ENCODE measurements around the gene NPS.

The NPS gene

GRCh38 chr10:127571386-127571785 lies 22.3 kb downstream of the NPS start:
- Mint-ChIP-seq H3K36me3 (no peaks in the 10 kb centered on the region), H3K27ac (no peak overlapping the region), H3K27me3 (peaks cover 5% of the 10 kb centered on the region in 2 donors), H3K9me3 (peaks cover 4 to 7% of the 10 kb centered on the region in 2 donors), H3K4me1 (no peaks in the 10 kb centered on the region), H3K4me3 (no peak overlapping the region)
- no peak for DNase-seq
- ATAC-seq (replicated peaks): no peak

GRCh38 chr10:127576051-127576450 lies 26.9 kb downstream of the NPS start:
- Mint-ChIP-seq H3K9me3 (peaks cover 4 to 7% of the 10 kb centered on the region in 2 donors), H3K4me1 (no peaks in the 10 kb centered on the region), H3K27ac (no peak overlapping the region), H3K4me3 (no peak overlapping the region), H3K36me3 (no peaks in the 10 kb centered on the region), H3K27me3 (peaks cover 5 to 6% of the 10 kb centered on the region in 2 donors)
- DNase-seq (no peak), ATAC-seq (replicated peaks) (no peak)

- Mint-ChIP-seq H3K9me3 (peaks cover 4 to 7% of the 10 kb centered on the region in 2 donors), H3K27me3 (peaks cover 5 to 6% of the 10 kb centered on the region in 2 donors), H3K36me3 (no peaks in the 10 kb centered on the region), H3K27ac (no peak overlapping the region), H3K4me3 (no peak overlapping the region), H3K4me1 (no peaks in the 10 kb centered on the region)
- no peak for ATAC-seq (replicated peaks)
- DNase-seq: no peak
Measured at GRCh38 chr10:127576740-127577161, 27.6 kb downstream of the NPS start.

- ATAC-seq (replicated peaks) (no peak), DNase-seq (no peak)
- H3K4me1 Mint-ChIP-seq: no peaks in the 10 kb centered on the region
- peaks cover 5 to 10% of the 10 kb centered on the region in 2 donors for H3K27me3 Mint-ChIP-seq
- H3K4me3 Mint-ChIP-seq: no peak overlapping the region
- peaks cover 7 to 8% of the 10 kb centered on the region in 2 donors for H3K9me3 Mint-ChIP-seq
- no peaks in the 10 kb centered on the region for H3K36me3 Mint-ChIP-seq
- H3K27ac Mint-ChIP-seq: no peak overlapping the region
Measured at GRCh38 chr10:127577376-127578258, 28.5 kb downstream of the NPS start.

- H3K9me3 Mint-ChIP-seq: peaks cover 1 to 4% of the 10 kb centered on the region in 2 donors
- DNase-seq: no peak
- H3K4me1 Mint-ChIP-seq: no peaks in the 10 kb centered on the region
- H3K36me3 Mint-ChIP-seq: no peaks in the 10 kb centered on the region
- no peak overlapping the region for H3K27ac Mint-ChIP-seq
- H3K4me3 Mint-ChIP-seq: no peak overlapping the region
- ATAC-seq (replicated peaks): no peak
- H3K27me3 Mint-ChIP-seq: peaks cover 5 to 10% of the 10 kb centered on the region in 2 donors
Measured at GRCh38 chr10:127578259-127578960, 29.3 kb downstream of the NPS start.

- ATAC-seq (replicated peaks) (no peak), DNase-seq (no peak)
- Mint-ChIP-seq H3K4me1 (no peaks in the 10 kb centered on the region), H3K36me3 (no peaks in the 10 kb centered on the region), H3K9me3 (peaks cover 0 to 4% of the 10 kb centered on the region in 2 donors), H3K27ac (no peak overlapping the region), H3K4me3 (no peak overlapping the region), H3K27me3 (peaks cover 5 to 10% of the 10 kb centered on the region in 2 donors)
Measured at GRCh38 chr10:127578961-127579305, 29.8 kb downstream of the NPS start.

GRCh38 chr10:127579640-127580039 lies 30.5 kb downstream of the NPS start:
- ATAC-seq (replicated peaks): no peak
- H3K27ac Mint-ChIP-seq: no peak overlapping the region
- DNase-seq: no peak
- H3K9me3 Mint-ChIP-seq: peaks cover 0 to 4% of the 10 kb centered on the region in 2 donors
- H3K27me3 Mint-ChIP-seq: peaks cover 5 to 10% of the 10 kb centered on the region in 2 donors
- H3K36me3 Mint-ChIP-seq: no peaks in the 10 kb centered on the region
- no peaks in the 10 kb centered on the region for H3K4me1 Mint-ChIP-seq
- H3K4me3 Mint-ChIP-seq: no peak overlapping the region

GRCh38 chr10:127580822-127581221 lies 31.7 kb downstream of the NPS start:
- H3K4me1 Mint-ChIP-seq: no peaks in the 10 kb centered on the region
- H3K9me3 Mint-ChIP-seq: peaks cover 0 to 4% of the 10 kb centered on the region in 2 donors
- peaks cover 0 to 10% of the 10 kb centered on the region in 2 donors for H3K27me3 Mint-ChIP-seq
- no peak overlapping the region for H3K4me3 Mint-ChIP-seq
- no peak overlapping the region for H3K27ac Mint-ChIP-seq
- no peak for ATAC-seq (replicated peaks)
- H3K36me3 Mint-ChIP-seq: no peaks in the 10 kb centered on the region
- no peak for DNase-seq

GRCh38 chr10:127585519-127586023 lies 36.5 kb downstream of the NPS start:
- no peak overlapping the region for H3K4me3 Mint-ChIP-seq
- H3K9me3 Mint-ChIP-seq: peaks cover 2 to 9% of the 10 kb centered on the region in 2 donors
- H3K4me1 Mint-ChIP-seq: no peaks in the 10 kb centered on the region
- H3K27ac Mint-ChIP-seq: no peak overlapping the region
- H3K36me3 Mint-ChIP-seq: no peaks in the 10 kb centered on the region
- ATAC-seq (replicated peaks) (no peak), DNase-seq (no peak)
- peaks cover 6 to 12% of the 10 kb centered on the region in 2 donors for H3K27me3 Mint-ChIP-seq

- ATAC-seq (replicated peaks): no peak
- Mint-ChIP-seq H3K4me1 (no peaks in the 10 kb centered on the region), H3K4me3 (no peak overlapping the region), H3K9me3 (peaks cover 6 to 13% of the 10 kb centered on the region in 2 donors), H3K36me3 (no peaks in the 10 kb centered on the region), H3K27ac (no peak overlapping the region), H3K27me3 (peaks cover 6 to 8% of the 10 kb centered on the region in 2 donors)
- no peak for DNase-seq
Measured at GRCh38 chr10:127587668-127588365, 38.7 kb downstream of the NPS start.

GRCh38 chr10:127592586-127592985 lies 43.5 kb downstream of the NPS start:
- H3K9me3 Mint-ChIP-seq: peaks cover 8 to 13% of the 10 kb centered on the region in 2 donors
- peaks cover 4 to 11% of the 10 kb centered on the region in 2 donors for H3K27me3 Mint-ChIP-seq
- no peak overlapping the region for H3K4me3 Mint-ChIP-seq
- no peaks in the 10 kb centered on the region for H3K36me3 Mint-ChIP-seq
- H3K4me1 Mint-ChIP-seq: no peaks in the 10 kb centered on the region
- DNase-seq: no peak
- ATAC-seq (replicated peaks): no peak
- H3K27ac Mint-ChIP-seq: no peak overlapping the region

GRCh38 chr10:127600479-127600878 lies 51.4 kb downstream of the NPS start:
- H3K27ac Mint-ChIP-seq: no peak overlapping the region
- DNase-seq: no peak
- H3K36me3 Mint-ChIP-seq: no peaks in the 10 kb centered on the region
- no peak overlapping the region for H3K4me3 Mint-ChIP-seq
- no peaks in the 10 kb centered on the region for H3K4me1 Mint-ChIP-seq
- no peak for ATAC-seq (replicated peaks)
- H3K9me3 Mint-ChIP-seq: peaks cover 0 to 5% of the 10 kb centered on the region in 2 donors
- peaks cover 4 to 5% of the 10 kb centered on the region in 2 donors for H3K27me3 Mint-ChIP-seq
